Sigmoid colon (tissue), 7 donors: ENCODE measurements around the gene MON2. TPM values are rescaled to one million over a fixed set of nuclear protein-coding genes. Genes with fewer than 3 reads are reported as not detected.
"Not testable (repeated sequence)": the region's sequence is repeated elsewhere in the genome, so short reads cannot be mapped to it uniquely, and the experiment has no call there.

Experiments used
- DNase-seq: peaks from one replicate; pipeline ENCODE4 v3.0.0-alpha.2; 2019
- H3K27ac ChIP-seq, 4 donors: fragments of 200-600 bp; sonication (generic); one replicate each; pipeline ENCODE4 v1.5.1; 2016 to 2019; ENCODE audit warnings: mild to moderate bottlenecking in 1 of 4
- H3K27me3 ChIP-seq, 3 donors: fragments of 200-600 bp; sonication (generic); one replicate each; pipeline ENCODE4 v1.5.1; 2019; ENCODE audit warnings: mild to moderate bottlenecking in 1 of 3
- H3K36me3 ChIP-seq, 4 donors: fragments of 200-600 bp; sonication (generic); one replicate each; pipeline ENCODE4 v1.5.1; 2016 to 2019
- H3K4me1 ChIP-seq, 4 donors: fragments of 200-600 bp; sonication (generic); one replicate each; pipeline ENCODE4 v1.5.1; 2017 to 2019
- H3K4me3 ChIP-seq, 4 donors: fragments of 200-600 bp; sonication (generic); one replicate each; pipeline ENCODE4 v1.5.1; 2017 to 2019; ENCODE audit warnings: mild to moderate bottlenecking in 2 of 4, moderate library complexity in 1 of 4
- H3K9me3 ChIP-seq, 4 donors: fragments of 200-600 bp in 3 of 4; sonication (generic) in 3 of 4; one replicate each; pipeline versions ENCODE4 v1.5.1 to v1.6.1; 2013 to 2019
- EP300 ChIP-seq, 4 donors: sonication (generic); formaldehyde crosslinking; IDR thresholded peaks; one replicate each; pipeline ENCODE4 v1.6.1; 2017; ENCODE audit warnings: antibody characterized with exemption in 4 of 4
- POLR2A ChIP-seq, 2 donors: fragments of 450-650 bp; IDR thresholded peaks; one replicate each; pipeline ENCODE4 v1.6.1; 2016; ENCODE audit warnings: antibody characterized with exemption in 2 of 2, mild to moderate bottlenecking in 2 of 2, moderate library complexity in 2 of 2
- POLR2AphosphoS5 ChIP-seq, 4 donors: sonication (generic); formaldehyde crosslinking; IDR thresholded peaks; one replicate each; pipeline ENCODE4 v1.6.1; 2017; ENCODE audit warnings: antibody characterized with exemption in 4 of 4
- WGBS, 2 donors: extraction: QIAGEN DNeasy Blood & Tissue Kit; methylation state at CpG; one replicate each; pipeline ENCODE4 v1.1.7; 2013; 5-methylcytosine and 5-hydroxymethylcytosine counted together
- intact Hi-C: fragments of 100-400 bp; cut with DNase I; formaldehyde crosslinking; loops from one replicate; pipeline ENCODE4 v1.15.1; 2023
- polyA plus RNA-seq, 3 donors: library from polyadenylated mRNA; stranded (reverse); fragments of 200-250 nt; gene quantifications; one replicate each; pipeline ENCODE4 v1.2.3, GENCODE V29; 2013
- total RNA-seq, 4 donors: library from RNA; depleted of rRNA; stranded (reverse); fragments of >200 nt; gene quantifications; one replicate each; pipeline ENCODE4 v1.1.0, GENCODE V29; 2016
- TF ChIP-seq, protein P1 (sequence below), 4 experiments: fragments of 450-650 bp in 3 of 4; fragments of 200-600 bp in 1 of 4; IDR thresholded peaks; one replicate each; pipeline ENCODE4 v1.5.1; 2016 to 2019; ENCODE audit warnings: antibody characterized with exemption in 4 of 4, mild to moderate bottlenecking in 3 of 4, moderate library complexity in 2 of 4
- donor health status: healthy with polysubstance abuse.
- donor health status: Bipolar disorder and iron deficiency.
- donor health status: healthy.

The MON2 gene
- total and polyA plus RNA-seq, 7 donors = 4.6 to 92.0 (median 57.1) TPM

DNA sequence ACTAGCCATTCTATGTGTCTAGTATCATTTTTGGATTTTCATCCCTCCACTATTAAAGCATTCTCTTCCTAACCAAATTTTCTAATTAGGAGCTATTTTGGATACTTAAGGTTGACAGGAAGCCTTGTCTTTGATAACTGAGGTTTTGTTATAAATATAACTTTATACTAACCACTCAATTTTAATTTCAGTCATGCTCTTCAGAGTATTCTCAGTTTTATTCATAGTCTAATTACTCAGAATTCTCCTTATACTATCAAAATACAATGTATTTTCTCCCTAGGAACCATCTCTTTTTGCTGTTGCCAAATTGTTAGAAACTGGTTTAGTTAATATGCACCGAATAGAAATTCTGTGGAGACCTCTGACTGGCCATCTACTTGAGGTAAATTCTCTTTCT is 76.2 kb downstream of the MON2 start:
- H3K9me3 ChIP-seq = no peaks in the 10 kb centered on the region
- TF ChIP-seq POLR2A (IDR thresholded peaks at IDR 0.05) = no peak
- no peak for TF ChIP-seq POLR2AphosphoS5 (IDR thresholded peaks at IDR 0.05)
- no peak for TF ChIP-seq EP300 (IDR thresholded peaks at IDR 0.05)
- TF ChIP-seq, protein P1, sequence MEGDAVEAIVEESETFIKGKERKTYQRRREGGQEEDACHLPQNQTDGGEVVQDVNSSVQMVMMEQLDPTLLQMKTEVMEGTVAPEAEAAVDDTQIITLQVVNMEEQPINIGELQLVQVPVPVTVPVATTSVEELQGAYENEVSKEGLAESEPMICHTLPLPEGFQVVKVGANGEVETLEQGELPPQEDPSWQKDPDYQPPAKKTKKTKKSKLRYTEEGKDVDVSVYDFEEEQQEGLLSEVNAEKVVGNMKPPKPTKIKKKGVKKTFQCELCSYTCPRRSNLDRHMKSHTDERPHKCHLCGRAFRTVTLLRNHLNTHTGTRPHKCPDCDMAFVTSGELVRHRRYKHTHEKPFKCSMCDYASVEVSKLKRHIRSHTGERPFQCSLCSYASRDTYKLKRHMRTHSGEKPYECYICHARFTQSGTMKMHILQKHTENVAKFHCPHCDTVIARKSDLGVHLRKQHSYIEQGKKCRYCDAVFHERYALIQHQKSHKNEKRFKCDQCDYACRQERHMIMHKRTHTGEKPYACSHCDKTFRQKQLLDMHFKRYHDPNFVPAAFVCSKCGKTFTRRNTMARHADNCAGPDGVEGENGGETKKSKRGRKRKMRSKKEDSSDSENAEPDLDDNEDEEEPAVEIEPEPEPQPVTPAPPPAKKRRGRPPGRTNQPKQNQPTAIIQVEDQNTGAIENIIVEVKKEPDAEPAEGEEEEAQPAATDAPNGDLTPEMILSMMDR (IDR thresholded peaks at IDR 0.05) = no peak
- H3K27me3 ChIP-seq = no peaks in the 10 kb centered on the region
- no peak overlapping the region for H3K27ac ChIP-seq
- intact Hi-C loops = no loop called here
- H3K4me1 ChIP-seq = peaks cover 0 to 4% (median 1%) of the 10 kb centered on the region in 4 donors
- WGBS, 2 donors = 97 to 99% methylated on average over 1 of the region's 1 CpG
- H3K4me3 ChIP-seq = no peak overlapping the region
- H3K36me3 ChIP-seq = peaks cover 0 to 78% (median 21%) of the 10 kb centered on the region in 4 donors
- DNase-seq = no peak

DNA sequence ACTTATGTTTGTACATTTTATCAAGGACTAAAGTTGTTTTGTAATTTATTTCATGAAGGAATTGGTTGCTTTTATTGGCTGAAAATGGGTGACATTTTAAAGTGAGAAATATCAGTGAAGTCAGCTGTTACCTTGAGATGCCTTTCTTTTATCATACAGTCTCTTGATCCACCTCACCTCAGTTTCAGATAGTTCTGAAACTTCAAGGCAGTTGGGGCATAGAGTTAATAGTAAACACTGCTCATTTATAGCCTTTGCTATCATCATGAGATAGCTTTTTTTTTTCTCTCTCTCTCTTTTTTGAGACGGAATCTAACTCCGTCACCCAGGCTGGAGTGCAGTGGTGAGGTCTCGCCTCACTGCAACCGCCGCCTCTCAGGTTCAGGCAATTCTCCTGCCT is 76.7 kb downstream of the MON2 start:
- no peaks in the 10 kb centered on the region for H3K27me3 ChIP-seq

DNA sequence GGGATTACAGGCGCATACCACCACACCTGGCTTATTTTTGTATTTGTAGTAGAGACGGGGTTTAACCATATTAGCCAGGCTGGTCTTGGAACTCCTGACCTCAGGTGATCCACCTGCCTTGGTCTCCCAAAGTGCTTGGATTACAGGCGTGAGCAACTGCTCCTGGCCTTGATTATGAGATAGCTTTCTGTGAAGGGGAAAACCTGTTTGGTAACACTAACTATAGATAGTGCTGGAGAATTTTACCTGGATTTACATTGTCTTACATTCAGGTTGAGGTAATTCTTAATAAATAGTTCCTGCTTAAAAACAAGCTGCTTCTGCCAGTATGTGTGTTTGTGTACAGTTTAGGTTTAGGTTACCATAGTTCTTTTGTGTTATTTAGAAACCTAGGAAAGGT is 77.1 kb downstream of the MON2 start:
- no peak for DNase-seq
- no peaks in the 10 kb centered on the region for H3K27me3 ChIP-seq

More for the DNA sequence above, 76.7 kb downstream of the MON2 start:
- intact Hi-C loops = no loop called here
- TF ChIP-seq POLR2AphosphoS5 (IDR thresholded peaks at IDR 0.05) (no peak), EP300 (IDR thresholded peaks at IDR 0.05) (no peak), POLR2A (IDR thresholded peaks at IDR 0.05) (no peak)
- TF ChIP-seq, protein P1 (IDR thresholded peaks at IDR 0.05) = no peak
- Histone ChIP-seq H3K4me3 (no peak overlapping the region), H3K36me3 (peaks cover 0 to 80% (median 19%) of the 10 kb centered on the region in 4 donors), H3K27ac (no peak overlapping the region), H3K4me1 (no peaks in the 10 kb centered on the region), H3K9me3 (no peaks in the 10 kb centered on the region)
- 98% methylated on average over 5 of the region's 5 CpGs for WGBS, 2 donors
- no peak for DNase-seq

DNA sequence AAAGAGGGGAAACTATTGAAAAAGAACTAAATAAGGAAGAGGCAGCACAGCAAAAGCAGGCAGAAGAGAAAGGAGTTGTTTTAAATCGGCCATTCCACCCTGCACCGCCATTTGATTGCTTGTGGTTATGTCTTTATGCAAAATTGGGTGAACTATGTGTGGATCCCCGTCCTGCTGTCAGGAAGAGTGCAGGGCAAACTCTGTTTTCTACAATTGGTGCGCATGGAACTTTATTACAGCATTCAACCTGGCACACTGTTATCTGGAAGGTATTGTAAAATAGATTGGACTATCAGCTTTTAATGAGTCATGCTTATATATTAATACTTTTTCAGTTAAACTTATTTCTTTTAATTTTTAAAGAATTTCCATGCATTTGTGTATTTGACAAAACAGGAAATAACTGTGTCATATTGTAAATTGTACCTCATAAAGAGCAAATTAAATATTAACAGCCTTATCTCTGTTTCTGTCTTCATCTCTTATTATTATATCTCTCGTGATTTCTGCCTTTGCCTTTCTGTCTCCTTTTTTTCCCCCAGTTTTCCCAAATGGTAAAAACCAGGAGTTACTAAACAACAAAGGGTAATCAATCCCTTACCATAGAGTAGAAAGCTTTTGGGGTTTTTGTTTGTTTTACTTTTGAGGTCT is 86.4 kb downstream of the MON2 start:
- intact Hi-C loops = no loop called here
- no peak for TF ChIP-seq EP300 (IDR thresholded peaks at IDR 0.05)
- TF ChIP-seq, protein P1 (IDR thresholded peaks at IDR 0.05) = no peak
- TF ChIP-seq POLR2A (IDR thresholded peaks at IDR 0.05) = no peak
- TF ChIP-seq POLR2AphosphoS5 (IDR thresholded peaks at IDR 0.05) = no peak
- WGBS, 2 donors = 23 to 71% methylated on average over 5 of the region's 5 CpGs
- Histone ChIP-seq H3K36me3 (peaks cover 4 to 87% (median 23%) of the 10 kb centered on the region in 4 donors), H3K27me3 (no peaks in the 10 kb centered on the region), H3K9me3 (no peaks in the 10 kb centered on the region), H3K4me1 (no peaks in the 10 kb centered on the region), H3K27ac (no peak overlapping the region), H3K4me3 (no peak overlapping the region)
- no peak for DNase-seq

More for the DNA sequence above, 77.1 kb downstream of the MON2 start:
- Histone ChIP-seq H3K4me3 (no peak overlapping the region), H3K27ac (no peak overlapping the region), H3K9me3 (no peaks in the 10 kb centered on the region), H3K36me3 (peaks cover 1 to 80% (median 19%) of the 10 kb centered on the region in 4 donors), H3K4me1 (no peaks in the 10 kb centered on the region)
- 74 to 78% methylated on average over 3 of the region's 3 CpGs for WGBS, 2 donors
- TF ChIP-seq EP300 (IDR thresholded peaks at IDR 0.05) = no peak
- no peak for TF ChIP-seq POLR2A (IDR thresholded peaks at IDR 0.05)
- TF ChIP-seq POLR2AphosphoS5 (IDR thresholded peaks at IDR 0.05) = no peak
- TF ChIP-seq, protein P1 (IDR thresholded peaks at IDR 0.05) = no peak
- intact Hi-C loops = no loop called here

DNA sequence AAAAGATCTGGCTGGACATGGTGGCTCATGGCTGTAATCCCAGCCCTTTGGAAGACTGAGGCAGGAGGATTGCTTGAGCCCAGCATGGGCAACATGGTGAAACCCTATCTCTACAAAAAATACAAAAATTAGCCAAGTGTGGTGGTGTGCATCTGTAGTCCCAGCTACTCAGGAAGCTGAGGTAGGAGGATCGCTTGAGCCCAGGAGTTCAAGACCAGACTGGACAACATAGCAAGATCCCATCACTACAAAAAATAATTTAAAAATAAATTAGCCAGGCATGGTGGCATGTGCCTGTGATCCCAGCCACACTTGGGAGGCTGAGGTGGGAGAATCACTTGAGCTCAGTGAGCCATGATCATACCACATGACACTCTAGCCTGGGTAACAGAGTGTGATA is 92.7 kb downstream of the MON2 start:
- H3K27me3 ChIP-seq, intact Hi-C loops, H3K27ac ChIP-seq, H3K4me3 ChIP-seq, H3K4me1 ChIP-seq, DNase-seq, H3K9me3 ChIP-seq: not testable (repeated sequence)
- 100% methylated on average over 1 of the region's 1 CpG for WGBS, 2 donors
- H3K36me3 ChIP-seq = peaks cover 7 to 79% (median 23%) of the 10 kb centered on the region in 4 donors
